ENCODE data around the gene GCNT3. TPM values are rescaled to one million over a fixed set of nuclear protein-coding genes. Genes with fewer than 3 reads are reported as not detected.

The GCNT3 gene
- total RNA-seq, 1 donor from 2014 or later = 4.6 TPM

DNA sequence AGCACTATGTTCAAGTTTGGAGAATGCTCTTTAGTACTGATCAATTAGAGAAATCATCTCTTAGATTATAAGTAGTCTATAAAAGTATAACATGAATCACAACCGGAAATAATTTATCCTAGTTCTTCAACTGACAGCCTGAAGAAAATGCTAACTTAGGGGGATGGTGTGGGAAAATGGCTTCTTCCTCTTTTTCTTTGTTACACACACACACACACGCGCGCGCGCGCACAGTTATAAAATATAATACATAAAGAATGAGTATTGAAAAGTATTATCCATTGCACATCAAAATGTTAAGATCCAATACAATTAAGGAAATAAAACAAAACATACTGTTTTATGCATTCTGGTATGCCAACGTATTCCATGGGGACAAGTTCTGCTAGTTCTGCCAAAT lies 57.0 kb downstream of the GCNT3 start:
- no peaks in the 10 kb centered on the region for H3K27me3 Mint-ChIP-seq
- H3K9me3 Mint-ChIP-seq (ENCODE audit: low read depth) = no peaks in the 10 kb centered on the region
- no peak for DNase-seq (ENCODE audit: low spot score, unreplicated experiment)
- H3K36me3 Mint-ChIP-seq (ENCODE audit: insufficient read depth) = peaks cover 19% of the 10 kb centered on the region
- no peak overlapping the region for H3K4me3 Mint-ChIP-seq (ENCODE audit: low read depth)
- no peak overlapping the region for H3K27ac Mint-ChIP-seq
- H3K4me1 Mint-ChIP-seq (ENCODE audit: low read depth) = no peaks in the 10 kb centered on the region
- TF ChIP-seq, protein P1, sequence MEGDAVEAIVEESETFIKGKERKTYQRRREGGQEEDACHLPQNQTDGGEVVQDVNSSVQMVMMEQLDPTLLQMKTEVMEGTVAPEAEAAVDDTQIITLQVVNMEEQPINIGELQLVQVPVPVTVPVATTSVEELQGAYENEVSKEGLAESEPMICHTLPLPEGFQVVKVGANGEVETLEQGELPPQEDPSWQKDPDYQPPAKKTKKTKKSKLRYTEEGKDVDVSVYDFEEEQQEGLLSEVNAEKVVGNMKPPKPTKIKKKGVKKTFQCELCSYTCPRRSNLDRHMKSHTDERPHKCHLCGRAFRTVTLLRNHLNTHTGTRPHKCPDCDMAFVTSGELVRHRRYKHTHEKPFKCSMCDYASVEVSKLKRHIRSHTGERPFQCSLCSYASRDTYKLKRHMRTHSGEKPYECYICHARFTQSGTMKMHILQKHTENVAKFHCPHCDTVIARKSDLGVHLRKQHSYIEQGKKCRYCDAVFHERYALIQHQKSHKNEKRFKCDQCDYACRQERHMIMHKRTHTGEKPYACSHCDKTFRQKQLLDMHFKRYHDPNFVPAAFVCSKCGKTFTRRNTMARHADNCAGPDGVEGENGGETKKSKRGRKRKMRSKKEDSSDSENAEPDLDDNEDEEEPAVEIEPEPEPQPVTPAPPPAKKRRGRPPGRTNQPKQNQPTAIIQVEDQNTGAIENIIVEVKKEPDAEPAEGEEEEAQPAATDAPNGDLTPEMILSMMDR (IDR thresholded peaks at IDR 0.05; ENCODE audit: unreplicated experiment) = no peak

Other genes with a start within 250 kb of the GCNT3 start
- gene MYO1E, start 238.9 kb upstream of the GCNT3 start, total RNA-seq = 40.4 and 42.3 TPM in 2 replicates
- 0.34 and 0.58 TPM in 2 replicates for gene FAM81A, start 173.6 kb upstream of the GCNT3 start, total RNA-seq
- 107 and 109 TPM in 2 replicates for gene GTF2A2, start 45.7 kb downstream of the GCNT3 start, total RNA-seq
- gene BNIP2, start 77.5 kb downstream of the GCNT3 start, total RNA-seq = 58.2 and 62.4 TPM in 2 replicates